WTC11 (cell line): ENCODE measurements around the gene AFF3. TPM values are rescaled to one million over a fixed set of nuclear protein-coding genes. Genes with fewer than 3 reads are reported as not detected.

Experiments
- ATAC-seq: fragments of 200-7000 bp; cut with Tn5 transposase; 2 replicates; pipeline ENCODE4 v1.10.0; 2021; ENCODE audit warnings: mild to moderate bottlenecking, moderate library complexity
- CTCF ChIA-PET: fragments of 300-600 bp; sonication (Branson Sonifier 250); formaldehyde crosslinking; loops from one replicate; lab custom pipeline; 2021; ENCODE audit warnings: antibody characterized with exemption; lab: Charles Lee
- POLR2A ChIA-PET: fragments of 350-600 bp; sonication (Branson Sonifier 250); formaldehyde crosslinking; loops from one replicate; lab custom pipeline; 2021; ENCODE audit warnings: antibody characterized with exemption; lab: Charles Lee
- DNase-seq: peaks from one replicate; pipeline ENCODE4 v3.0.0; 2021; ENCODE audit warnings: low spot score
- H3K27ac Mint-ChIP-seq: 2 replicates; pipeline ENCODE4 v1.8.0; 2021; ENCODE audit warnings: mixed read lengths
- H3K27me3 Mint-ChIP-seq: 2 replicates; pipeline ENCODE4 v1.8.0; 2021; ENCODE audit warnings: low read depth, mild to moderate bottlenecking, moderate library complexity, mixed read lengths
- H3K36me3 Mint-ChIP-seq: 2 replicates; pipeline ENCODE4 v1.8.0; 2021; ENCODE audit warnings: mixed read lengths
- H3K4me1 Mint-ChIP-seq: 2 replicates; pipeline ENCODE4 v1.8.0; 2022; ENCODE audit warnings: mixed read lengths
- H3K4me3 Mint-ChIP-seq: 2 replicates; pipeline ENCODE4 v1.8.0; 2021; ENCODE audit warnings: mild to moderate bottlenecking, moderate library complexity, mixed read lengths
- H3K9me3 Mint-ChIP-seq: 2 replicates; pipeline ENCODE4 v1.8.0; 2021; ENCODE audit warnings: mixed read lengths
- CREM ChIP-seq: sonication (generic); formaldehyde crosslinking; IDR thresholded peaks from 2 replicates; pipeline ENCODE4 v1.8.1; 2022; ENCODE audit warnings: mild to moderate bottlenecking, missing genetic modification reagents, moderate library complexity
- CTCF ChIP-seq: fragments of 200-600 bp; IDR thresholded peaks from 2 replicates; pipeline ENCODE4 v1.8.0; 2022; ENCODE audit warnings: antibody characterized with exemption
- E2F1 ChIP-seq: sonication (generic); formaldehyde crosslinking; IDR thresholded peaks from 2 replicates; pipeline ENCODE4 v1.8.0; 2022; ENCODE audit warnings: mild to moderate bottlenecking, missing genetic modification reagents
- EMX1 ChIP-seq: fragments of 250-450 bp; sonication (Bioruptor Pico); IDR thresholded peaks from 2 replicates; pipeline ENCODE4 v1.8.0; 2021; ENCODE audit warnings: mild to moderate bottlenecking
- FOXJ3 ChIP-seq: sonication (generic); formaldehyde crosslinking; IDR thresholded peaks from 2 replicates; pipeline ENCODE4 v1.9.0; 2021; ENCODE audit warnings: missing genetic modification reagents, mild to moderate bottlenecking, borderline replicate concordance
- NFYB ChIP-seq: sonication (generic); formaldehyde crosslinking; conservative IDR thresholded peaks from 2 replicates; pipeline ENCODE4 v1.8.0; 2022; ENCODE audit warnings: low read depth, missing genetic modification reagents
- PRDM15 ChIP-seq: sonication (generic); formaldehyde crosslinking; IDR thresholded peaks from 2 replicates; pipeline ENCODE4 v1.8.0; 2022; ENCODE audit warnings: missing genetic modification reagents
- PREB ChIP-seq: sonication (generic); formaldehyde crosslinking; IDR thresholded peaks from 2 replicates; pipeline ENCODE4 v1.8.1; 2022; ENCODE audit warnings: mild to moderate bottlenecking, missing genetic modification reagents, moderate library complexity, borderline replicate concordance
- SMAD4 ChIP-seq: sonication (generic); formaldehyde crosslinking; IDR thresholded peaks from 2 replicates; pipeline ENCODE4 v1.8.0; 2022; ENCODE audit warnings: mild to moderate bottlenecking, missing genetic modification reagents
- STAT6 ChIP-seq: sonication (generic); formaldehyde crosslinking; conservative IDR thresholded peaks from 2 replicates; pipeline ENCODE4 v1.8.1; 2023; ENCODE audit warnings: mild to moderate bottlenecking, low read depth, missing genetic modification reagents, moderate library complexity
- TEAD4 ChIP-seq: sonication (generic); formaldehyde crosslinking; IDR thresholded peaks from 2 replicates; pipeline ENCODE4 v1.8.0; 2022; ENCODE audit warnings: mild to moderate bottlenecking, missing genetic modification reagents
- USF2 ChIP-seq: sonication (generic); formaldehyde crosslinking; IDR thresholded peaks from 2 replicates; pipeline ENCODE4 v1.8.1; 2023; ENCODE audit warnings: mild to moderate bottlenecking, missing genetic modification reagents, moderate library complexity
- ZNF396 ChIP-seq: fragments of 250-450 bp; sonication (Bioruptor Pico); IDR thresholded peaks from 2 replicates; pipeline ENCODE4 v1.8.0; 2021; ENCODE audit warnings: mild to moderate bottlenecking, moderate library complexity, borderline replicate concordance
- ZNF416 ChIP-seq: fragments of 250-450 bp; sonication (Bioruptor Pico); IDR thresholded peaks from 2 replicates; pipeline ENCODE4 v1.9.0; 2021; ENCODE audit warnings: mild to moderate bottlenecking, inconsistent platforms
- total RNA-seq: library from RNA; stranded (reverse); gene quantifications from 3 replicates; pipeline ENCODE4 v1.2.3, GENCODE V29; 2021

AFF3 gene
- total RNA-seq, 1 experiment from 2014 or later: 1.2 TPM

GRCh38 chr2:100029460-100029859 is 112.9 kb downstream of the AFF3 start:
- TF ChIP-seq EMX1 (no peak), USF2 (CRISPR knock-in tag) (no peak), PREB (CRISPR knock-in tag) (no peak), E2F1 (CRISPR knock-in tag) (no peak), FOXJ3 (CRISPR knock-in tag) (no peak), SMAD4 (no peak), ZNF416 (CRISPR knock-in tag) (no peak), TEAD4 (CRISPR knock-in tag) (no peak), ZNF396 (CRISPR knock-in tag) (no peak), CTCF (no peak), CREM (CRISPR knock-in tag) (no peak)
- no peak for ATAC-seq

GRCh38 chr2:100021791-100022340 is 120.5 kb downstream of the AFF3 start:
- CTCF ChIA-PET: interaction anchor here (1.0 kb wide), 1 partner anchor 241 kb away, joined by 4 read pairs; no protein-coding TSS in a partner anchor
- 0 out of 2 replicates have a peak, but pooled peaks cover 6% of the 10 kb centered on the region for H3K9me3 Mint-ChIP-seq
- H3K4me1 Mint-ChIP-seq: no peaks in the 10 kb centered on the region
- DNase-seq (no peak), ATAC-seq (no peak)
- TF ChIP-seq NFYB: no peak
- TF ChIP-seq ZNF396 (CRISPR knock-in tag): no peak
- TF ChIP-seq PRDM15: no peak
- TF ChIP-seq STAT6 (CRISPR knock-in tag): no peak
- H3K4me3 Mint-ChIP-seq: no peak overlapping the region
- H3K27ac Mint-ChIP-seq: no peak overlapping the region
- H3K27me3 Mint-ChIP-seq: no peaks in the 10 kb centered on the region
- POLR2A ChIA-PET: no interaction called here
- H3K36me3 Mint-ChIP-seq: no peaks in the 10 kb centered on the region

More at GRCh38 chr2:100029460-100029859, 112.9 kb downstream of the AFF3 start:
- DNase-seq: no peak
- ChIA-PET CTCF (interaction anchor here (1.1 to 1.2 kb wide), 2 partner anchors 17 to 233 kb away, joined by 4 to 6 read pairs; no protein-coding TSS in a partner anchor), POLR2A (no interaction called here)
- no peaks in the 10 kb centered on the region; the same call in 1 of the 2 replicates for H3K27me3 Mint-ChIP-seq
- H3K27ac Mint-ChIP-seq: no peak overlapping the region
- H3K4me3 Mint-ChIP-seq: no peak overlapping the region
- no peaks in the 10 kb centered on the region for H3K36me3 Mint-ChIP-seq
- H3K9me3 Mint-ChIP-seq: 0 out of 2 replicates have a peak, but pooled peaks cover 6% of the 10 kb centered on the region
- no peaks in the 10 kb centered on the region for H3K4me1 Mint-ChIP-seq
